Activated naive CD4-positive, alpha-beta T cell treated with anti-CD3 and anti-CD28 coated beads, Interleukin-2, amount 10 ng/mL, durations not matched to agents 7 days and 5 days (primary cell): Measurements from ENCODE around the gene STAC3.

Source experiments
- CTCF ChIA-PET: fragments of 350-600 bp; sonication (Branson Sonifier 250); formaldehyde crosslinking; loops from one replicate; lab custom pipeline; 2021; ENCODE audit warnings: antibody characterized with exemption; lab: Charles Lee
- DNase-seq: peaks from one replicate; pipeline ENCODE4 v3.0.0-alpha.2; 2020
- H3K27ac Mint-ChIP-seq: one replicate; pipeline ENCODE4 v1.8.0; 2021; ENCODE audit warnings: mild to moderate bottlenecking, moderate library complexity, mixed read lengths
- H3K27me3 Mint-ChIP-seq: one replicate; pipeline ENCODE4 v1.8.0; 2021; ENCODE audit warnings: mild to moderate bottlenecking, mixed read lengths
- H3K36me3 Mint-ChIP-seq: one replicate; pipeline ENCODE4 v1.8.0; 2021; ENCODE audit warnings: mixed read lengths
- H3K4me1 Mint-ChIP-seq: one replicate; pipeline ENCODE4 v1.8.0; 2021; ENCODE audit warnings: mixed read lengths
- H3K4me3 Mint-ChIP-seq: one replicate; pipeline ENCODE4 v1.8.0; 2021; ENCODE audit warnings: mild to moderate bottlenecking, moderate library complexity, mixed read lengths
- H3K9me3 Mint-ChIP-seq: one replicate; pipeline ENCODE4 v1.8.0; 2021; ENCODE audit warnings: mixed read lengths

STAC3 gene

DNA sequence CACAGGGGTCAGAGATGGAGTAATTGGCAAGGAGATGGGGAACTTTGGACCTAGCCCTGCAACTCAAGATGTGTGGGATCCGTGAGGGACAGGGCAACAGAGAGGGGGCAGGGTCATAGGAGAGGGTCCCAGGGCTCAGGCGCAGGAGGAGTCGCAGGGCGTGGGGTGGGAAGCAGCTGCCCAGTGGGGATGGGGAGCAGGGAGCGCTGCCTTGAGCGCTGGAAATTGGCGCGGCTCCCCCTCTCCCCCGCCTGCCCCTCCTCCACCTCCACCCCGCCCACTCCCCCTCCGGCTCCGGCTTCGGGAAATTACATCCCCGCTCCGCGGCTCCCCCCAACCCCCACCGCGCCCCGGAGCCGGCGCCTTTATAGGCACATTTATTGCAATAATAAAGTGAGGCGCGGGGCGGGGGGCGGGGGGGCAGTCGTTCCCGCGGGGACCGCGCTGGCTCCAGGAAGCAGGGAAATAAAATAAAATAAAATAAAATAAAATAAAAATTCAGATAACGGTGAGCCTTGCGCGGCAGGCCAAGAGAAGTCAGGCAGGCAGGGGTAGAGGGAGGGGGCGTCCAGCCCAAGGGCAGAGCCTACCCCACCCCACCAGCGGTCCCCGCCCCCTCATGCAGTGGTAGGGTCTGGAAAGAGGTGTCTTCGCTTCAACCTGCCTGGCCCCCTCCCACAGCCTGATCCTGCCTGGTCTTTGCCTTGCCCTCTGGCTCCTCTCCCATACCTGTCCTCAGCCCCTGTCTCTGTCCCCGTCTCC lies 30.8 kb downstream of the STAC3 start:
- H3K9me3 Mint-ChIP-seq: no peaks in the 10 kb centered on the region
- peaks cover 31% of the 10 kb centered on the region for H3K4me1 Mint-ChIP-seq
- no peaks in the 10 kb centered on the region for H3K36me3 Mint-ChIP-seq
- CTCF ChIA-PET: interaction anchor here (1.3 to 10.5 kb wide), 2 partner anchors 9 to 22 kb away, joined by 3 to 318 read pairs; partner anchors contain the start of gene SHMT2
- no peak for DNase-seq
- H3K27ac Mint-ChIP-seq: no peak overlapping the region
- no peak overlapping the region for H3K4me3 Mint-ChIP-seq
- H3K27me3 Mint-ChIP-seq: peaks cover 98% of the 10 kb centered on the region

DNA sequence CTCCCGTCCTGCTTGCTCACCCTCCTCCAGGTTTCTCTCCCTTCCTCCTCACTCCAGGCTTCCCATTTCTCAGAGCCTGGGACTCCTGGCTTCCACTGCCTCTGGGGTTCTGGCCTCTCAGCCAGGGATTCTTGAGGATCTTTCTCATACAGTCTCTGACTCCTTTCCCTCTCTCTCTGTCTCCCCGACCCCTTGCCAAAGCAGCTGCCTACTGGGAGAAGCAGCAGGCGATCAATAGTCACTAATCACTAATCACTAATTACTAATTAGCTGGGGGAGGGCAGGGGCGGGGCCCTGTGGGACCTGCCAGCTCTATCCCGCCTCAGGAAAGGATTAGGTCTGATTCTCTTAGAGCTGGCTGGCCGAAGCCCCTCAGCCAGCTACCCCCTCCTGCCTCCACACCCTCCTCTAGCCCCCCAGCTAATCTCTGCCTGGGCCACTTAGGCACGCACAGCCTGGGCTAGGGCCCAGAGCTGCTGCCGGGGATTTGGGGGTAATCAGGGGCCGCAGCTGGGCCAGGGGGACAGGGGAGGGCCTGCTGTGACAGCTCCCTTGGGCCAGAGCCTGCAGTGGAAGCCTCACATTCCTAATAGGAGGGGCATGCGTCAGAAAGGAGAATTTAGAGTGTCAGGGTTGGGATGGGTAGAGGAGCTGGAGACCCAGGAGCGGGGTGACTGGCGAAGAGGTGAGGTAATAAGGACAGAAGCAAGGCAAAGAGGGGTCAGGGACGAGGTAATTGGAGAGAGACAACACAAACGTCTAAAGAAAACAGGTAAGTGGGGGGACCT lies 31.6 kb downstream of the STAC3 start:
- Mint-ChIP-seq H3K9me3 (no peaks in the 10 kb centered on the region), H3K4me3 (no peak overlapping the region), H3K27me3 (peaks cover 98% of the 10 kb centered on the region), H3K4me1 (peaks cover 32% of the 10 kb centered on the region), H3K27ac (no peak overlapping the region), H3K36me3 (no peaks in the 10 kb centered on the region)
- DNase-seq: no peak
- CTCF ChIA-PET: interaction anchor here (1.3 to 10.5 kb wide), 2 partner anchors 10 to 23 kb away, joined by 3 to 318 read pairs; partner anchors contain the start of gene SHMT2

GRCh38 chr12:57218030-57218853 lies 32.7 kb downstream of the STAC3 start:
- Mint-ChIP-seq H3K9me3 (no peaks in the 10 kb centered on the region), H3K4me1 (peaks cover 39% of the 10 kb centered on the region), H3K27me3 (peaks cover 98% of the 10 kb centered on the region), H3K36me3 (no peaks in the 10 kb centered on the region), H3K4me3 (peak overlapping the region; percentile 72), H3K27ac (no peak overlapping the region)
- DNase-seq: no peak
- CTCF ChIA-PET: interaction anchor here (1.1 to 10.5 kb wide), 2 partner anchors 11 to 24 kb away, joined by 3 to 318 read pairs; partner anchors contain the start of gene SHMT2

- CTCF ChIA-PET: interaction anchor here (1.1 to 10.5 kb wide), 3 partner anchors 12 to 236 kb away, joined by 3 to 318 read pairs (median 16); partner anchors contain the start of gene SHMT2
- peaks cover 98% of the 10 kb centered on the region for H3K27me3 Mint-ChIP-seq
- peaks cover 37% of the 10 kb centered on the region for H3K4me1 Mint-ChIP-seq
- DNase-seq: no peak
- no peaks in the 10 kb centered on the region for H3K36me3 Mint-ChIP-seq
- H3K4me3 Mint-ChIP-seq: peak overlapping the region; percentile 72
- H3K9me3 Mint-ChIP-seq: no peaks in the 10 kb centered on the region
- H3K27ac Mint-ChIP-seq: no peak overlapping the region
Measured at GRCh38 chr12:57216921-57217879, 33.8 kb downstream of the STAC3 start.

DNA sequence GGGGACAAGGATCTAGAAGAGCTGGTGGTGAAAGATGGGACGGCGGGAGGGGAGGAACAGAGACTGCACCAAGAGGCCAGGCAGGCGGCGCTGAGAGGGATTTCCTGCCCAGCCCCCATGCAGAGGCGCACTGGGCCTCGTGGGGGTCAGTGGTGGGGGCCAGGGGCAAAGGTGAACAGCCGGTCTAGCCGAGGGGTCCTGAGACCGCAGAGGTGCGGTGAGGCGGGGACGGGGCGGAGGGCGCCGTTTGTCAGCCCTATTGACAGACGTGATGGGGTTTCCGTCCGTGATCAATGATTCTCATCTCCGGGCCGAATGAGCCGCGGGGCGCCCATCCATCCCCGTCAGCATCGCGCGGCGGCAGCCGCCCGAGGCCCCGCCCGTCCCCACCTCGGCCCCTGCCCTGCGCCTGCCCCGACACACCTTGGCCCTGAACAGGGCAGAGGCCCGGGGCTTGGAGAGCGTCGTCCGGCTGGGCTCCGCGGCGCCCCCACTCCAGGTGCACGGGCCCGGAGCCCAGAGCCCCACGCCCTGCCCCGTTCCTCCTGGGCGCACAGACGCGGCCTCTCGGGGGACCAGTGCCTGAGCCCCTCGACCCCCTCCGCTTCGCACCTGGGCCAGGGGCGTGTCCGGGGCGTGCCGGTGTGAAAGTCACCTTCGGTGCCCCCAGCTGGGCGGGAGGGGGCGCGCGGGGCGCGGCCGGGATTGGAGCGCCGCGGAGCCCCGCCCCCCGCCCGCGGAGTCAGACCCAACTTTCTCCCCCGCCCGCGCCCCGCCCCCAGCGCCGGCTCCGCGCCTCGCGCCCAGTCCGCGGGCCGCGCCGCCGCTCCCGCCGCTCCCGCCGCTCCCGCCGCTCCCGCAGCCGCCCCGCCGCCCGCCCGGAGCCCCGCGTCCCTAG lies 34.7 kb downstream of the STAC3 start, which contains the start of gene NXPH4:
Gene NXPH4 (plus strand): TSS at position 781 of the 898 bp plus-strand sequence. CDS start 176 bp downstream, outside the sequence.
- CTCF ChIA-PET: interaction anchor here (3.5 to 10.5 kb wide), 3 partner anchors 12 to 237 kb away, joined by 16 to 318 read pairs (median 115); partner anchors contain the start of gene SHMT2
- DNase-seq: peak; percentile 77
- Mint-ChIP-seq H3K4me3 (peak within 1 kb of the TSS; percentile 72), H3K9me3 (no peaks in the 10 kb centered on the region), H3K36me3 (no peaks in the 10 kb centered on the region), H3K4me1 (peaks cover 37% of the 10 kb centered on the region), H3K27ac (peak within 1 kb of the TSS; percentile 16), H3K27me3 (peaks cover 89% of the 10 kb centered on the region)

DNA sequence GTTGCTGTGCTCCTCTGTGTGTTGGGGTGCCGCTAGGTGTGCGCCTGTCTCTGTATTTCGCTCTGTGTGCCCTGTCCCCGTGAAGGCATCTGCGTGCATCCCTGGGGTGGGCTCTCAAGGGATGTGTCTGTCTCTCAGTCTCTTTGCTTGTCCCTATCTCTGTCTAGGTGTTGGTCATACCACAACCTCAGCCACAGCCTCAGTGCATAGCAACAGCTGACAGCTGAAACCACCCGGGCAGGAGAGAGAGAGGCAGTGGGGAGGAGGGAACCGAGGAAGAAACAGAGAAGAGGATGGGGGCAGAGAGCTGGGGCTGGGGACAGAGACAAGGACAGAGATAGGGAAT lies 35.3 kb downstream of the STAC3 start:
- Mint-ChIP-seq H3K36me3 (no peaks in the 10 kb centered on the region), H3K4me3 (peak overlapping the region; percentile 66), H3K4me1 (peaks cover 37% of the 10 kb centered on the region), H3K27ac (peak overlapping the region; percentile 16), H3K27me3 (peaks cover 84% of the 10 kb centered on the region), H3K9me3 (no peaks in the 10 kb centered on the region)
- CTCF ChIA-PET: interaction anchor here (1.0 to 10.5 kb wide), 4 partner anchors 12 to 237 kb away, joined by 3 to 318 read pairs (median 66); partner anchors contain the start of gene SHMT2
- DNase-seq: peak; percentile 60

DNA sequence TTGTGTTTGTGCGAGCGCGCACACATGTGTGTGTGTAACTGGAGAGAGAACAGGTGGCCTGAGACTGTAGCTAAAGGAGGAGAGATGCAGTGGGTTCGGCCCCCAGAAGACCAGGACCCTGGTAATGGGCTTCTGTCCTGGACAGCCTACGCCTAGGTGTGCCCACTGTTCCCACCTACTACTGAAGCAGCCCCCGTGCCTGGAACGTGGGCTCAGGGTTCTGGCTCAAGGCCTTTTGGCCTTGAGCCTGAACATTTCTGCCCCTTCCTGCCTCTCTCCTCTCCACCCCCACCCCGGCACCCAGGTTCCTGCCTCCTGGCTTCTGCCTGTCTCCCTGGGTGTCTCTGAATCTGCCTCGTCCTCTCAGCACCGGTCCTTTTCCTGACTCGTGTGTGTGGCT lies 35.9 kb downstream of the STAC3 start:
- DNase-seq: no peak
- no peak overlapping the region for H3K27ac Mint-ChIP-seq
- H3K4me3 Mint-ChIP-seq: no peak overlapping the region
- H3K36me3 Mint-ChIP-seq: no peaks in the 10 kb centered on the region
- CTCF ChIA-PET: interaction anchor here (1.0 to 10.5 kb wide), 8 partner anchors 13 to 238 kb away, joined by 3 to 318 read pairs (median 16); partner anchors contain the start of genes SHMT2 and STAC3
- H3K27me3 Mint-ChIP-seq: peaks cover 81% of the 10 kb centered on the region
- H3K4me1 Mint-ChIP-seq: peaks cover 37% of the 10 kb centered on the region
- H3K9me3 Mint-ChIP-seq: no peaks in the 10 kb centered on the region

GRCh38 chr12:57214398-57214781 lies 36.6 kb downstream of the STAC3 start:
- DNase-seq: peak; percentile 83
- CTCF ChIA-PET: interaction anchor here (0.7 to 10.5 kb wide), 15 partner anchors 9 to 244 kb away, joined by 3 to 318 read pairs (median 5); partner anchors contain the start of genes GLI1, LRP1, SHMT2 and STAC3
- H3K27ac Mint-ChIP-seq: peak overlapping the region; percentile 26
- H3K4me1 Mint-ChIP-seq: peaks cover 37% of the 10 kb centered on the region
- no peaks in the 10 kb centered on the region for H3K9me3 Mint-ChIP-seq
- no peaks in the 10 kb centered on the region for H3K36me3 Mint-ChIP-seq
- H3K27me3 Mint-ChIP-seq: peaks cover 74% of the 10 kb centered on the region
- no peak overlapping the region for H3K4me3 Mint-ChIP-seq

DNA sequence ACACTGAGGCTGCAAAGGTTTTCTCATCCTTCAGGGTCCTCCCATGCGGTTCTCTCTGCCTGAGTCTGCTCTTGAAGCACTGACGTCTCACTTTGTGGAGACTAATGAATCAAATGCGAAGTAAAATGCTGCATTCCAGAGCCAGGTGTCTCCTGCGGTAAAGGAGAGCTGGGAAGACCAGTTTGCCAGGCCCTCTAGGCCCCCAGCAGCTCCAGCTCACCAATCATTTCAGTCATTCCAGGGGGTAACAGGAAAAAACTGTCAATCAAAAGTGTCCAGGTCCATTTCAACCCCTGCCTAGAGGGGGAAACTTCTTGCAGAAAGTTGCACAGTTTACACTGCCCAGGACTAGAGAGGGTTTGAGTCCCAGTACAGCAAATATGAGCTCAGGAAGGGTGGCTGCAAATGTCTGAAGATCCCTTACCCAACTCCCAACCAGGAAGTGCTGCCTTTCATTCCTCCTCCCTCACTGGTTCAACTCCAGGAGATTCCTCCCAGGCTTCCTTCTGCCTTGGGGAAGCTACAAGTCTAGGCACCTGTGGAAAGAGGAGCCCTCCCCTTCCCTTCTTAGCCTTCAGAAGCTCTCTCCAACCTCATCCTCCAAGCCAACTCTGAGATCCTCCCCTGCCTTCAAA lies 37.1 kb downstream of the STAC3 start:
- Mint-ChIP-seq H3K36me3 (no peaks in the 10 kb centered on the region), H3K9me3 (no peaks in the 10 kb centered on the region), H3K27ac (no peak overlapping the region), H3K27me3 (peaks cover 69% of the 10 kb centered on the region), H3K4me1 (peaks cover 37% of the 10 kb centered on the region), H3K4me3 (no peak overlapping the region)
- no peak for DNase-seq
- CTCF ChIA-PET: interaction anchor here (0.7 to 10.5 kb wide), 18 partner anchors 8 to 494 kb away, joined by 3 to 318 read pairs (median 4); partner anchors contain the start of genes GLI1, LRP1, SHMT2 and STAC3

GRCh38 chr12:57213058-57213715 lies 37.8 kb downstream of the STAC3 start:
- CTCF ChIA-PET: interaction anchor here (0.7 to 10.5 kb wide), 15 partner anchors 8 to 495 kb away, joined by 3 to 318 read pairs (median 5); partner anchors contain the start of genes GLI1, SHMT2 and STAC3
- no peaks in the 10 kb centered on the region for H3K9me3 Mint-ChIP-seq
- no peak overlapping the region for H3K27ac Mint-ChIP-seq
- peak; percentile 90 for DNase-seq
- H3K27me3 Mint-ChIP-seq: peaks cover 62% of the 10 kb centered on the region
- H3K36me3 Mint-ChIP-seq: no peaks in the 10 kb centered on the region
- H3K4me3 Mint-ChIP-seq: no peak overlapping the region
- peaks cover 37% of the 10 kb centered on the region for H3K4me1 Mint-ChIP-seq

DNA sequence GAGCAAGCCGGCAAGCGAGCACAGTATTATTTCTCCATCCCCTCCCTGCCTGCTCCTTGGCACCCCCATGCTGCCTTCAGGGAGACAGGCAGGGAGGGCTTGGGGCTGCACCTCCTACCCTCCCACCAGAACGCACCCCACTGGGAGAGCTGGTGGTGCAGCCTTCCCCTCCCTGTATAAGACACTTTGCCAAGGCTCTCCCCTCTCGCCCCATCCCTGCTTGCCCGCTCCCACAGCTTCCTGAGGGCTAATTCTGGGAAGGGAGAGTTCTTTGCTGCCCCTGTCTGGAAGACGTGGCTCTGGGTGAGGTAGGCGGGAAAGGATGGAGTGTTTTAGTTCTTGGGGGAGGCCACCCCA lies 38.3 kb downstream of the STAC3 start:
- peaks cover 57% of the 10 kb centered on the region for H3K27me3 Mint-ChIP-seq
- no peak overlapping the region for H3K4me3 Mint-ChIP-seq
- CTCF ChIA-PET: interaction anchor here (0.7 to 10.5 kb wide), 8 partner anchors 15 to 246 kb away, joined by 3 to 318 read pairs (median 13); partner anchors contain the start of genes GLI1, SHMT2 and STAC3
- no peak for DNase-seq
- no peaks in the 10 kb centered on the region for H3K9me3 Mint-ChIP-seq
- H3K27ac Mint-ChIP-seq: no peak overlapping the region
- H3K4me1 Mint-ChIP-seq: peaks cover 36% of the 10 kb centered on the region
- H3K36me3 Mint-ChIP-seq: no peaks in the 10 kb centered on the region
